ENCODE measurements around the gene ELANE. TPM values are rescaled to one million over a fixed set of nuclear protein-coding genes. Genes with fewer than 3 reads are reported as not detected.
A peak's percentile ranks its signal among the peaks of the same experiment; 100 is the strongest.

The ELANE gene
- total and polyA plus RNA-seq, 9 of the 15 experiments (the other 6 are each of a cell fraction or from before 2014, with no cell fraction given), result not detected

DNA sequence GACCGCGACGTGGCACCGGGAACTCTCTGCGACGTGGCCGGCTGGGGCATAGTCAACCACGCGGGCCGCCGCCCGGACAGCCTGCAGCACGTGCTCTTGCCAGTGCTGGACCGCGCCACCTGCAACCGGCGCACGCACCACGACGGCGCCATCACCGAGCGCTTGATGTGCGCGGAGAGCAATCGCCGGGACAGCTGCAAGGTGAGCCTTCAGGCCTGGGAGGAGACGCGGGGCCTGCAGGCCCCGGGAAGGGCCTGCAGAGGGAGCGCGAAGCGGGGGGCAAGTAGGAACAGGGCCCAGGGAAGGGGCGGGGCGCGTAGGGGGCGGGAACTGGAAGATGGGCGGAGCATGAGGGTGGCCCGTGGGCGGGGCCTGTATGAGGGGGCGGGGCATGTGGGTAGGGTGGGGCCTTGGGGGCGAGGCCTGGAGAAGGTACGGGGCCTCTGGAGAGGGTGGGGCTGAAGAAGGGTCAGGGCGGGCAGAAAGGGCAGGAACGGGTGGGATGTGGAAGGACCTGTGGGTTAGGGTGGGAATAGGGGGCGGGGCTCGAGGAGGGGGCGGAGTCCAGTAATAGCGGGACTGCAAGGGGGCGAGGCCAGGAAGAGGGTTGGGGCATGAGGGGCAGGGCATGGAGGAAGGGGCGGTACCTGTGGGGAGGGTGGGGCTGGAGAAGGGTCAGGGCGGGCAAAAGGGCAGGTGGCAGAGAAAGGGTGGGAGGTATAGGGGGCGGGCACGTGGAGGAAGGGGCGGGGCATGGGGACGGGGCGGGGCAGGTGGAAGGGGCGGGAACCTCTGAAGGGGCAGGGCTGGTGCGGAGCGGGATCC lies 9.9 kb downstream of the ELANE start (continued):
- TF ChIP-seq STAT6 (CRISPR knock-in tag; IDR thresholded peaks at IDR 0.05) (peak; percentile 55; the same call in 1 of the 2 replicates), CBX1 (IDR thresholded peaks at IDR 0.05; ENCODE audit: low read depth) (peak; percentile 66; the same call in 1 of the 2 replicates), ZNF668 (CRISPR knock-in tag; IDR thresholded peaks at IDR 0.05) (0 out of 2 replicates have a peak, but pooled peaks have one; percentile 18), FOXK2 (conservative IDR thresholded peaks at IDR 0.05 in 1 of 2, IDR thresholded peaks at IDR 0.05 in 1 of 2; ENCODE audit: low read depth in 2 of 2) (peak; percentile 16 to 29; a peak in 1 of 4 replicates), HDAC1 (IDR thresholded peaks at IDR 0.05) (peak in 1 of 2 experiments; percentile 91; a peak in 2 of 4 replicates), MBD1 (CRISPR knock-in tag; IDR thresholded peaks at IDR 0.05) (no peak), NR3C1 (CRISPR knock-in tag; IDR thresholded peaks at IDR 0.05) (no peak), SAP30 (IDR thresholded peaks at IDR 0.05; ENCODE audit: borderline replicate concordance, insufficient read depth, low read depth, low read length, poor library complexity, severe bottlenecking) (peak; percentile 66), YY1 (IDR thresholded peaks at IDR 0.05; ENCODE audit: borderline replicate concordance in 1 of 3, control insufficient read depth in 1 of 3, extremely low read depth in 1 of 3, insufficient read depth in 3 of 3, insufficient read length in 1 of 3, insufficient replicate concordance in 2 of 3, low read depth in 1 of 3, low read length in 2 of 3) (peak; percentile 18 to 78 (median 71))
- TF ChIP-seq, protein P1, sequence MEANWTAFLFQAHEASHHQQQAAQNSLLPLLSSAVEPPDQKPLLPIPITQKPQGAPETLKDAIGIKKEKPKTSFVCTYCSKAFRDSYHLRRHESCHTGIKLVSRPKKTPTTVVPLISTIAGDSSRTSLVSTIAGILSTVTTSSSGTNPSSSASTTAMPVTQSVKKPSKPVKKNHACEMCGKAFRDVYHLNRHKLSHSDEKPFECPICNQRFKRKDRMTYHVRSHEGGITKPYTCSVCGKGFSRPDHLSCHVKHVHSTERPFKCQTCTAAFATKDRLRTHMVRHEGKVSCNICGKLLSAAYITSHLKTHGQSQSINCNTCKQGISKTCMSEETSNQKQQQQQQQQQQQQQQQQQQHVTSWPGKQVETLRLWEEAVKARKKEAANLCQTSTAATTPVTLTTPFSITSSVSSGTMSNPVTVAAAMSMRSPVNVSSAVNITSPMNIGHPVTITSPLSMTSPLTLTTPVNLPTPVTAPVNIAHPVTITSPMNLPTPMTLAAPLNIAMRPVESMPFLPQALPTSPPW (CRISPR knock-in tag; IDR thresholded peaks at IDR 0.05), result peak; percentile 86
- TF ChIP-seq, protein P2, sequence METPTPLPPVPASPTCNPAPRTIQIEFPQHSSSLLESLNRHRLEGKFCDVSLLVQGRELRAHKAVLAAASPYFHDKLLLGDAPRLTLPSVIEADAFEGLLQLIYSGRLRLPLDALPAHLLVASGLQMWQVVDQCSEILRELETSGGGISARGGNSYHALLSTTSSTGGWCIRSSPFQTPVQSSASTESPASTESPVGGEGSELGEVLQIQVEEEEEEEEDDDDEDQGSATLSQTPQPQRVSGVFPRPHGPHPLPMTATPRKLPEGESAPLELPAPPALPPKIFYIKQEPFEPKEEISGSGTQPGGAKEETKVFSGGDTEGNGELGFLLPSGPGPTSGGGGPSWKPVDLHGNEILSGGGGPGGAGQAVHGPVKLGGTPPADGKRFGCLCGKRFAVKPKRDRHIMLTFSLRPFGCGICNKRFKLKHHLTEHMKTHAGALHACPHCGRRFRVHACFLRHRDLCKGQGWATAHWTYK (CRISPR knock-in tag; IDR thresholded peaks at IDR 0.05), result peak; percentile 78
- TF ChIP-seq, protein P3, sequence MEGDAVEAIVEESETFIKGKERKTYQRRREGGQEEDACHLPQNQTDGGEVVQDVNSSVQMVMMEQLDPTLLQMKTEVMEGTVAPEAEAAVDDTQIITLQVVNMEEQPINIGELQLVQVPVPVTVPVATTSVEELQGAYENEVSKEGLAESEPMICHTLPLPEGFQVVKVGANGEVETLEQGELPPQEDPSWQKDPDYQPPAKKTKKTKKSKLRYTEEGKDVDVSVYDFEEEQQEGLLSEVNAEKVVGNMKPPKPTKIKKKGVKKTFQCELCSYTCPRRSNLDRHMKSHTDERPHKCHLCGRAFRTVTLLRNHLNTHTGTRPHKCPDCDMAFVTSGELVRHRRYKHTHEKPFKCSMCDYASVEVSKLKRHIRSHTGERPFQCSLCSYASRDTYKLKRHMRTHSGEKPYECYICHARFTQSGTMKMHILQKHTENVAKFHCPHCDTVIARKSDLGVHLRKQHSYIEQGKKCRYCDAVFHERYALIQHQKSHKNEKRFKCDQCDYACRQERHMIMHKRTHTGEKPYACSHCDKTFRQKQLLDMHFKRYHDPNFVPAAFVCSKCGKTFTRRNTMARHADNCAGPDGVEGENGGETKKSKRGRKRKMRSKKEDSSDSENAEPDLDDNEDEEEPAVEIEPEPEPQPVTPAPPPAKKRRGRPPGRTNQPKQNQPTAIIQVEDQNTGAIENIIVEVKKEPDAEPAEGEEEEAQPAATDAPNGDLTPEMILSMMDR (IDR thresholded peaks at IDR 0.05 in 2 of 3, conservative IDR thresholded peaks at IDR 0.05 in 1 of 3; ENCODE audit: insufficient read depth in 2 of 3, low read depth in 1 of 3, low read length in 3 of 3), result peak; percentile 59 to 93 (median 87)
